ENCODE measurements around the gene GPX3.

DNA sequence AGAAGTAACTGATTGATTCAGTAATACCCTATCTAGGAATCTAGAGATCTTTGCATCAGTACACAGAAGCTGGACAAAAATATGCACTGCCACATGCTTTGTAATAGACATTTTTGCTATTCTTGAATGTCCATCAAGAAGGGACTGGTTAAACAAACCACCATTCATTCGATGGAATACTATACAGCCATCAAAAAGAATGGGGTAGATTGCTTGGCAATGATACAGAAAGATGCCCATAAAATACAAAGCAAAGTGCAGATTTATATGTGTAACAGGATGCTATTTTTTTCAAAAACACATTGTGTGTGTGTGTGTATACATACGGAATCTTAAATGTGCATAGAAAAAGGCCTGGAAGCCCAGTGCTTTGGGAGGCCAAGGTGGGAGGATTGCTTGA, 52.9 kb downstream of the GPX3 start:
- TF ChIP-seq, protein P1, sequence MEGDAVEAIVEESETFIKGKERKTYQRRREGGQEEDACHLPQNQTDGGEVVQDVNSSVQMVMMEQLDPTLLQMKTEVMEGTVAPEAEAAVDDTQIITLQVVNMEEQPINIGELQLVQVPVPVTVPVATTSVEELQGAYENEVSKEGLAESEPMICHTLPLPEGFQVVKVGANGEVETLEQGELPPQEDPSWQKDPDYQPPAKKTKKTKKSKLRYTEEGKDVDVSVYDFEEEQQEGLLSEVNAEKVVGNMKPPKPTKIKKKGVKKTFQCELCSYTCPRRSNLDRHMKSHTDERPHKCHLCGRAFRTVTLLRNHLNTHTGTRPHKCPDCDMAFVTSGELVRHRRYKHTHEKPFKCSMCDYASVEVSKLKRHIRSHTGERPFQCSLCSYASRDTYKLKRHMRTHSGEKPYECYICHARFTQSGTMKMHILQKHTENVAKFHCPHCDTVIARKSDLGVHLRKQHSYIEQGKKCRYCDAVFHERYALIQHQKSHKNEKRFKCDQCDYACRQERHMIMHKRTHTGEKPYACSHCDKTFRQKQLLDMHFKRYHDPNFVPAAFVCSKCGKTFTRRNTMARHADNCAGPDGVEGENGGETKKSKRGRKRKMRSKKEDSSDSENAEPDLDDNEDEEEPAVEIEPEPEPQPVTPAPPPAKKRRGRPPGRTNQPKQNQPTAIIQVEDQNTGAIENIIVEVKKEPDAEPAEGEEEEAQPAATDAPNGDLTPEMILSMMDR (IDR thresholded peaks at IDR 0.05), result no peak
- TF ChIP-seq POLR2A (IDR thresholded peaks at IDR 0.05), result no peak

Measured in adrenal gland (tissue), 5 donors.